ENCODE measurements around the gene ANKRD2.
A peak's percentile ranks its signal among the peaks of the same experiment; 100 is the strongest.

Gene ANKRD2

GRCh38 chr10:97534746-97535367 is 37.7 kb upstream of the ANKRD2 start:
- DNase-seq (ENCODE audit: insufficient read length, low spot score), result peak; percentile 60
- TF ChIP-seq POLR2A (IDR thresholded peaks at IDR 0.05; ENCODE audit: low read depth, low read length) (no peak), POLR2AphosphoS5 (IDR thresholded peaks at IDR 0.05; ENCODE audit: low read depth, low read length) (no peak), POU2F2 (IDR thresholded peaks at IDR 0.05; ENCODE audit: low read depth, low read length) (no peak), SPI1 (IDR thresholded peaks at IDR 0.05; ENCODE audit: low read depth, low read length) (no peak), PAX5 (IDR thresholded peaks at IDR 0.05; ENCODE audit: insufficient read depth, low read length, severe bottlenecking) (no peak), TAF1 (IDR thresholded peaks at IDR 0.05; ENCODE audit: low read depth, low read length) (no peak)
- FAIRE-seq, result no peak

- FAIRE-seq (no peak), DNase-seq (ENCODE audit: insufficient read length, low spot score) (no peak)
- TF ChIP-seq POLR2AphosphoS5 (IDR thresholded peaks at IDR 0.05; ENCODE audit: low read depth, low read length) (no peak), SPI1 (IDR thresholded peaks at IDR 0.05; ENCODE audit: low read depth, low read length) (no peak), PAX5 (IDR thresholded peaks at IDR 0.05; ENCODE audit: insufficient read depth, low read length, severe bottlenecking) (no peak), POLR2A (IDR thresholded peaks at IDR 0.05; ENCODE audit: low read depth, low read length) (no peak), POU2F2 (IDR thresholded peaks at IDR 0.05; ENCODE audit: low read depth, low read length) (no peak), TAF1 (IDR thresholded peaks at IDR 0.05; ENCODE audit: low read depth, low read length) (no peak)
Measured at GRCh38 chr10:97537186-97537869, 35.3 kb upstream of the ANKRD2 start.

- no peak for DNase-seq (ENCODE audit: insufficient read length, low spot score)
- no peak for FAIRE-seq
- TF ChIP-seq TAF1 (IDR thresholded peaks at IDR 0.05; ENCODE audit: low read depth, low read length), result no peak
- TF ChIP-seq POU2F2 (IDR thresholded peaks at IDR 0.05; ENCODE audit: low read depth, low read length), result no peak
- TF ChIP-seq SPI1 (IDR thresholded peaks at IDR 0.05; ENCODE audit: low read depth, low read length), result no peak
- no peak for TF ChIP-seq POLR2A (IDR thresholded peaks at IDR 0.05; ENCODE audit: low read depth, low read length)
Measured at GRCh38 chr10:97538411-97538810, 34.2 kb upstream of the ANKRD2 start.

GRCh38 chr10:97538839-97539238 is 33.7 kb upstream of the ANKRD2 start:
- DNase-seq (ENCODE audit: insufficient read length, low spot score), result no peak
- TF ChIP-seq TAF1 (IDR thresholded peaks at IDR 0.05; ENCODE audit: low read depth, low read length), result no peak
- FAIRE-seq, result no peak

- TF ChIP-seq PAX5 (IDR thresholded peaks at IDR 0.05; ENCODE audit: insufficient read depth, low read length, severe bottlenecking) (no peak), SPI1 (IDR thresholded peaks at IDR 0.05; ENCODE audit: low read depth, low read length) (no peak), TAF1 (IDR thresholded peaks at IDR 0.05; ENCODE audit: low read depth, low read length) (no peak), POLR2A (IDR thresholded peaks at IDR 0.05; ENCODE audit: low read depth, low read length) (no peak), POU2F2 (IDR thresholded peaks at IDR 0.05; ENCODE audit: low read depth, low read length) (no peak), POLR2AphosphoS5 (IDR thresholded peaks at IDR 0.05; ENCODE audit: low read depth, low read length) (no peak)
- DNase-seq (ENCODE audit: insufficient read length, low spot score) (no peak), FAIRE-seq (no peak)
Measured at GRCh38 chr10:97539523-97540200, 32.9 kb upstream of the ANKRD2 start.

- TF ChIP-seq POU2F2 (IDR thresholded peaks at IDR 0.05; ENCODE audit: low read depth, low read length), result no peak
- TF ChIP-seq PAX5 (IDR thresholded peaks at IDR 0.05; ENCODE audit: insufficient read depth, low read length, severe bottlenecking), result no peak
- no peak for TF ChIP-seq SPI1 (IDR thresholded peaks at IDR 0.05; ENCODE audit: low read depth, low read length)
- TF ChIP-seq POLR2A (IDR thresholded peaks at IDR 0.05; ENCODE audit: low read depth, low read length), result no peak
- no peak for FAIRE-seq
Measured at GRCh38 chr10:97540669-97541500, 31.7 kb upstream of the ANKRD2 start.

GRCh38 chr10:97542169-97543024 is 30.2 kb upstream of the ANKRD2 start:
- DNase-seq (ENCODE audit: insufficient read length, low spot score) (no peak), FAIRE-seq (peak; percentile 23)
- TF ChIP-seq POLR2AphosphoS5 (IDR thresholded peaks at IDR 0.05; ENCODE audit: low read depth, low read length), result no peak
- no peak for TF ChIP-seq PAX5 (IDR thresholded peaks at IDR 0.05; ENCODE audit: insufficient read depth, low read length, severe bottlenecking)
- TF ChIP-seq SPI1 (IDR thresholded peaks at IDR 0.05; ENCODE audit: low read depth, low read length), result no peak
- TF ChIP-seq TAF1 (IDR thresholded peaks at IDR 0.05; ENCODE audit: low read depth, low read length), result no peak

More at GRCh38 chr10:97540669-97541500, 31.7 kb upstream of the ANKRD2 start:
- DNase-seq (ENCODE audit: insufficient read length, low spot score), result no peak

GRCh38 chr10:97543025-97543546 is 29.5 kb upstream of the ANKRD2 start:
- TF ChIP-seq PAX5 (IDR thresholded peaks at IDR 0.05; ENCODE audit: insufficient read depth, low read length, severe bottlenecking) (no peak), POLR2A (IDR thresholded peaks at IDR 0.05; ENCODE audit: low read depth, low read length) (no peak), POU2F2 (IDR thresholded peaks at IDR 0.05; ENCODE audit: low read depth, low read length) (no peak), SPI1 (IDR thresholded peaks at IDR 0.05; ENCODE audit: low read depth, low read length) (no peak), POLR2AphosphoS5 (IDR thresholded peaks at IDR 0.05; ENCODE audit: low read depth, low read length) (no peak), TAF1 (IDR thresholded peaks at IDR 0.05; ENCODE audit: low read depth, low read length) (no peak)
- DNase-seq (ENCODE audit: insufficient read length, low spot score) (no peak), FAIRE-seq (peak; percentile 74)
